Transverse colon (tissue), 4 donors: ENCODE data around the gene PTCH1. TPM values are rescaled to one million over a fixed set of nuclear protein-coding genes. Genes with fewer than 3 reads are reported as not detected.

Experiments
- DNase-seq: peaks from one replicate; pipeline ENCODE4 v3.0.0-alpha.2; 2019
- H3K27ac ChIP-seq, 4 donors: fragments of 200-600 bp; sonication (generic); 2 replicates each; pipeline ENCODE4 v1.5.1; 2016 to 2018; ENCODE audit warnings: inconsistent platforms in 4 of 4
- H3K27me3 ChIP-seq: fragments of 200-600 bp; sonication (generic); 2 replicates; pipeline ENCODE4 v1.5.1; 2017; ENCODE audit warnings: inconsistent platforms
- H3K36me3 ChIP-seq, 4 donors: fragments of 200-600 bp; sonication (generic); 2 replicates each; pipeline ENCODE4 v1.5.1; 2017 to 2019; ENCODE audit warnings: inconsistent platforms in 4 of 4
- H3K4me1 ChIP-seq, 4 donors: fragments of 200-600 bp; sonication (generic); 2 replicates each; pipeline ENCODE4 v1.5.1; 2017 to 2020; ENCODE audit warnings: inconsistent platforms in 4 of 4
- H3K4me3 ChIP-seq, 4 donors: fragments of 200-600 bp; sonication (generic); 1 replicate in 1 of 4; 2 replicates in 3 of 4; pipeline versions ENCODE4 v1.5.1 to v1.6.1; 2017 to 2019; ENCODE audit warnings: inconsistent platforms in 4 of 4
- H3K9me3 ChIP-seq, 2 donors: fragments of 200-600 bp; sonication (generic); 2 replicates each; pipeline ENCODE4 v1.5.1; 2017 to 2019; ENCODE audit warnings: inconsistent platforms in 2 of 2
- CTCF ChIP-seq, 5 experiments: fragments of 200-600 bp in 3 of 5; fragments of 450-650 bp in 2 of 5; sonication (generic) in 3 of 5; IDR thresholded peaks; 1 replicate in 2 of 5; 2 replicates in 3 of 5; pipeline ENCODE4 v1.5.1; 2016 to 2017; ENCODE audit warnings: antibody characterized with exemption in 5 of 5, inconsistent platforms in 3 of 5, mild to moderate bottlenecking in 2 of 5, moderate library complexity in 1 of 5
- EP300 ChIP-seq: sonication (generic); formaldehyde crosslinking; IDR thresholded peaks from one replicate; pipeline ENCODE4 v1.6.1; 2017; ENCODE audit warnings: antibody characterized with exemption, low read depth
- POLR2A ChIP-seq: fragments of 450-650 bp; IDR thresholded peaks from one replicate; pipeline ENCODE4 v1.6.1; 2016; ENCODE audit warnings: antibody characterized with exemption, mild to moderate bottlenecking, moderate library complexity
- POLR2AphosphoS5 ChIP-seq, 3 donors: sonication (generic); formaldehyde crosslinking; IDR thresholded peaks; one replicate each; pipeline ENCODE4 v1.6.1; 2016; ENCODE audit warnings: antibody characterized with exemption in 3 of 3
- WGBS, 2 donors: methylation state at CpG; one replicate each; pipeline ENCODE4 v1.1.5; 2018; ENCODE audit warnings: low coverage in 1 of 2; 5-methylcytosine and 5-hydroxymethylcytosine counted together
- in situ Hi-C, 4 donors: fragments of 200-750 bp; cut with MboI; loops; one replicate each; pipeline versions ENCODE4 v1.15.0 to v1.15.1; 2017; ENCODE audit warnings: low sequenced_read_pairs in 3 of 4, low pct_ligation_motif_present in 1 of 4, low pct_unique_long_range_greater_than_20kb in 1 of 4
- intact Hi-C: fragments of 100-400 bp; cut with DNase I; formaldehyde crosslinking; loops from one replicate; pipeline ENCODE4 v1.15.1; 2023; ENCODE audit warnings: low total_unique reads
- total RNA-seq, 4 donors: library from RNA; depleted of rRNA; stranded (reverse); fragments of >200 nt; gene quantifications; one replicate each; pipeline ENCODE4 v1.1.0, GENCODE V29; 2016

PTCH1 gene
- total RNA-seq, 4 donors from 2014 or later: 12.3 to 50.9 (median 26.4) TPM

- TF ChIP-seq POLR2AphosphoS5 (IDR thresholded peaks at IDR 0.05): no peak
- no peak for TF ChIP-seq POLR2A
- TF ChIP-seq EP300: no peak
- no peak for TF ChIP-seq CTCF (IDR thresholded peaks at IDR 0.05)
- Histone ChIP-seq H3K27ac (no peak overlapping the region), H3K9me3 (no peaks in the 10 kb centered on the region), H3K27me3 (no peaks in the 10 kb centered on the region), H3K36me3 (no peaks in the 10 kb centered on the region), H3K4me1 (no peaks in the 10 kb centered on the region), H3K4me3 (no peak overlapping the region)
- no peak for DNase-seq
- in situ Hi-C loops: no loop called here
- 67 to 100% methylated on average over 1 to 3 of the region's 3 CpGs for WGBS, 2 donors
- intact Hi-C loops: no loop called here
These were observed 76.3 kb downstream of the PTCH1 start for GRCh38 chr9:95440447-95440846.

GRCh38 chr9:95438561-95439357 is 78.0 kb downstream of the PTCH1 start:
- 87 to 94% methylated on average over 3 to 9 of the region's 9 CpGs for WGBS, 2 donors
- no peak for DNase-seq
- Histone ChIP-seq H3K9me3 (no peaks in the 10 kb centered on the region), H3K4me3 (no peak overlapping the region), H3K27ac (no peak overlapping the region), H3K36me3 (no peaks in the 10 kb centered on the region), H3K4me1 (no peaks in the 10 kb centered on the region), H3K27me3 (no peaks in the 10 kb centered on the region)
- TF ChIP-seq EP300 (no peak), POLR2A (no peak), CTCF (IDR thresholded peaks at IDR 0.05) (no peak), POLR2AphosphoS5 (IDR thresholded peaks at IDR 0.05) (no peak)
- in situ Hi-C loops (no loop called here), intact Hi-C loops (no loop called here)

- Histone ChIP-seq H3K4me3 (no peak overlapping the region), H3K9me3 (no peaks in the 10 kb centered on the region), H3K4me1 (no peaks in the 10 kb centered on the region), H3K27ac (no peak overlapping the region), H3K36me3 (no peaks in the 10 kb centered on the region), H3K27me3 (no peaks in the 10 kb centered on the region)
- 78 to 80% methylated on average over 4 to 6 of the region's 6 CpGs for WGBS, 2 donors
- in situ Hi-C loops: no loop called here
- TF ChIP-seq POLR2AphosphoS5 (IDR thresholded peaks at IDR 0.05) (no peak), EP300 (no peak), CTCF (IDR thresholded peaks at IDR 0.05) (no peak), POLR2A (no peak)
- intact Hi-C loops: no loop called here
- no peak for DNase-seq
These were observed 79.2 kb downstream of the PTCH1 start for GRCh38 chr9:95437559-95437958.

- Histone ChIP-seq H3K36me3 (no peaks in the 10 kb centered on the region), H3K27me3 (no peaks in the 10 kb centered on the region), H3K4me3 (no peak overlapping the region), H3K4me1 (no peaks in the 10 kb centered on the region), H3K27ac (no peak overlapping the region), H3K9me3 (no peaks in the 10 kb centered on the region)
- 88 to 91% methylated on average over 2 to 7 of the region's 7 CpGs for WGBS, 2 donors
- TF ChIP-seq CTCF (IDR thresholded peaks at IDR 0.05): no peak
- no peak for TF ChIP-seq POLR2AphosphoS5 (IDR thresholded peaks at IDR 0.05)
- no peak for TF ChIP-seq EP300
- TF ChIP-seq POLR2A: no peak
- intact Hi-C loops: no loop called here
- no peak for DNase-seq
- in situ Hi-C loops: no loop called here
These were observed 80.4 kb downstream of the PTCH1 start for GRCh38 chr9:95436416-95436815.
